ENCODE results near the gene SSPN. TPM values are rescaled to one million over a fixed set of nuclear protein-coding genes. Genes with fewer than 3 reads are reported as not detected.
A peak's percentile ranks its signal among the peaks of the same experiment; 100 is the strongest.

Gene SSPN
- total RNA-seq, 1 experiment from 2014 or later, result 37.1 TPM

GRCh38 chr12:26299751-26300150, 104.4 kb downstream of the SSPN start:
- Histone ChIP-seq H3K4me1 (replicated peaks) (peaks cover 14% of the 10 kb centered on the region), H3K9me3 (replicated peaks) (no peaks in the 10 kb centered on the region), H3K27ac (peak overlapping the region; percentile 83), H3K27me3 (replicated peaks) (no peaks in the 10 kb centered on the region), H3K36me3 (no peaks in the 10 kb centered on the region), H3K4me3 (no peak overlapping the region)
- DNase-seq (ENCODE audit: low read depth in 1 of 2, low spot score in 2 of 2), result no peak

Other genes starting within 250 kb of the SSPN start
- gene RASSF8, start 236.9 kb upstream of the SSPN start, total RNA-seq (2014; rRNA removed; shearing (Covaris generic)), result 43.5 and 65.0 TPM in 2 replicates
- 36.1 and 69.1 TPM in 2 replicates for gene BHLHE41, start 70.5 kb upstream of the SSPN start, total RNA-seq (2014; rRNA removed; shearing (Covaris generic))